Neural cell (in vitro differentiated cells): ENCODE data around the gene SLC1A2. TPM values are rescaled to one million over a fixed set of nuclear protein-coding genes. Genes with fewer than 3 reads are reported as not detected.

Experiments used
- H2AFZ ChIP-seq: fragments of 200-600, 300-800 bp; sonication (generic), shearing (Covaris generic); 2 replicates; pipeline ENCODE4 v1.6.0; 2014; ENCODE audit warnings: low read depth, mild to moderate bottlenecking, antibody characterized with exemption, low read length, moderate library complexity
- H3F3A ChIP-seq: fragments of 200-600 bp; shearing (Covaris generic); 2 replicates; pipeline ENCODE4 v1.6.1; 2016; ENCODE audit warnings: mild to moderate bottlenecking, moderate library complexity, mixed read lengths, antibody characterized with exemption, low read length; ENCODE audit not compliant: insufficient read depth, poor library complexity, severe bottlenecking
- H3K27ac ChIP-seq: fragments of 200-600, 300-800 bp; sonication (generic), shearing (Covaris generic); 2 replicates; pipeline ENCODE4 v1.5.1; 2014; ENCODE audit warnings: mild to moderate bottlenecking, low read length, moderate library complexity
- H3K27me3 ChIP-seq: fragments of 300-800, 200-600 bp; sonication (generic), shearing (Covaris generic); 2 replicates; pipeline ENCODE4 v1.6.0; 2014; ENCODE audit warnings: mild to moderate bottlenecking, low read depth, low read length, moderate library complexity; ENCODE audit not compliant: insufficient read depth
- H3K36me3 ChIP-seq: fragments of 300-800, 200-600 bp; sonication (generic), shearing (Covaris generic); 2 replicates; pipeline ENCODE4 v1.5.1; 2014; ENCODE audit warnings: mild to moderate bottlenecking, antibody characterized with exemption, low read length, moderate library complexity; ENCODE audit not compliant: insufficient read depth
- H3K4me2 ChIP-seq: fragments of 300-800, 200-600 bp; sonication (generic), shearing (Covaris generic); 2 replicates; pipeline ENCODE4 v1.6.0; 2014; ENCODE audit warnings: mild to moderate bottlenecking, low read length
- H3K4me3 ChIP-seq: fragments of 300-800, 200-600 bp; sonication (generic), shearing (Covaris generic); 2 replicates; pipeline ENCODE4 v1.5.1; 2014; ENCODE audit warnings: mild to moderate bottlenecking, low read length, moderate library complexity
- H3K79me2 ChIP-seq: fragments of 200-600 bp; shearing (Covaris generic); replicated peaks from 2 replicates; pipeline ENCODE4 v1.6.0; 2014; ENCODE audit warnings: mild to moderate bottlenecking, low read length, moderate library complexity; ENCODE audit not compliant: insufficient read depth
- H3K9ac ChIP-seq: fragments of 300-800, 200-600 bp; sonication (generic), shearing (Covaris generic); 2 replicates; pipeline ENCODE4 v1.6.1; 2016; ENCODE audit warnings: mild to moderate bottlenecking, low read length, mixed read lengths
- H3K9me2 ChIP-seq: fragments of 200-600 bp; shearing (Covaris generic); 2 replicates; pipeline ENCODE4 v1.6.1; 2016; ENCODE audit warnings: mild to moderate bottlenecking, low read length, mixed read lengths; ENCODE audit not compliant: insufficient read depth
- H3K9me3 ChIP-seq: fragments of 200-600, 300-800 bp; sonication (generic), shearing (Covaris generic); 2 replicates; pipeline ENCODE4 v1.6.1; 2016; ENCODE audit warnings: mild to moderate bottlenecking, mixed run types, low read length, moderate library complexity, mixed read lengths
- H4K20me1 ChIP-seq: fragments of 200-600 bp; shearing (Covaris generic); 2 replicates; pipeline ENCODE4 v1.6.1; 2016; ENCODE audit warnings: mild to moderate bottlenecking, mixed run types; ENCODE audit not compliant: insufficient read depth
- EP300 ChIP-seq: fragments of 450-650 bp; conservative IDR thresholded peaks from 2 replicates; pipeline ENCODE4 v1.6.1; 2014; ENCODE audit warnings: antibody characterized with exemption, mild to moderate bottlenecking, moderate library complexity; ENCODE audit not compliant: poor library complexity, severe bottlenecking
- EZH2 ChIP-seq: fragments of 200-600, 300-800 bp; shearing (Covaris generic), sonication (generic); IDR thresholded peaks from 2 replicates; pipeline ENCODE4 v1.6.1; 2014; ENCODE audit warnings: antibody characterized with exemption, low read length, borderline replicate concordance, mild to moderate bottlenecking; ENCODE audit not compliant: insufficient read depth, poor library complexity, severe bottlenecking
- MXI1 ChIP-seq: fragments of 450-650 bp; conservative IDR thresholded peaks from 2 replicates; pipeline ENCODE4 v1.6.1; 2014; ENCODE audit warnings: antibody characterized with exemption, mild to moderate bottlenecking; ENCODE audit not compliant: poor library complexity, severe bottlenecking
- POLR2AphosphoS5 ChIP-seq: IDR thresholded peaks from 2 replicates; pipeline ENCODE4 v1.6.1; 2012
- RAD21 ChIP-seq: fragments of 450-650 bp; conservative IDR thresholded peaks from 2 replicates; pipeline ENCODE4 v1.6.1; 2014; ENCODE audit warnings: antibody characterized with exemption, mild to moderate bottlenecking, moderate library complexity
- SMC3 ChIP-seq: fragments of 450-650 bp; conservative IDR thresholded peaks from 2 replicates; pipeline ENCODE4 v1.6.1; 2014; ENCODE audit warnings: antibody characterized with exemption, mild to moderate bottlenecking, moderate library complexity; ENCODE audit not compliant: poor library complexity
- TAF1 ChIP-seq: IDR thresholded peaks from 2 replicates; pipeline ENCODE4 v1.6.1; 2012; ENCODE audit warnings: low read depth
- polyA plus RNA-seq: library from polyadenylated mRNA; depleted of rRNA; stranded (reverse); fragments of >200 nt; gene quantifications from 2 replicates; pipeline ENCODE4 v1.2.3, GENCODE V29; 2014
- TF ChIP-seq, protein P1 (sequence below): IDR thresholded peaks from 2 replicates; pipeline ENCODE4 v1.6.1; 2012; ENCODE audit warnings: borderline replicate concordance
- TF ChIP-seq, protein P2 (sequence below): fragments of 450-650 bp; IDR thresholded peaks from 2 replicates; pipeline ENCODE4 v1.5.1; 2014; ENCODE audit warnings: antibody characterized with exemption, mild to moderate bottlenecking, moderate library complexity; ENCODE audit not compliant: poor library complexity, severe bottlenecking

Gene SLC1A2
- polyA plus RNA-seq, 1 donor from 2014 or later: 134 TPM

DNA sequence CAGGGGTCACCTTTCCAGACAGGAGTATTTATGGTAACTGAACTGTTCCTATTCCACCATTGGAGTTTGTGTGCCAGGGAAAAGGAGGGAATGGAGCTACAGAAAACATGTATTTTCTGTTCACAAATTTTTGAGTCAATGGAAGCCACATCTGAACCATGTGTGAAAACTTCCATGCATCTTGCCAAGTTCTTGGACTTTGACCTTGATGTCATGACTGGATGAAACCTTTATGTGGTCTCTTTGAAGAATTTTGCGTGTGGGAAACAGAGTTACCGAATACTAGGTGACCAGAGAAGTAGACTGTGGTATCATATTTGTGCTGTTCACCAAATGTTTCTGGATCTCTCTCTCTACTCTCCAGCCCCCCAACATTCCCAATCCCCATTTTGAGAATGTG is 175.6 kb downstream of the SLC1A2 start:
- TF ChIP-seq TAF1: no peak
- TF ChIP-seq, protein P1, sequence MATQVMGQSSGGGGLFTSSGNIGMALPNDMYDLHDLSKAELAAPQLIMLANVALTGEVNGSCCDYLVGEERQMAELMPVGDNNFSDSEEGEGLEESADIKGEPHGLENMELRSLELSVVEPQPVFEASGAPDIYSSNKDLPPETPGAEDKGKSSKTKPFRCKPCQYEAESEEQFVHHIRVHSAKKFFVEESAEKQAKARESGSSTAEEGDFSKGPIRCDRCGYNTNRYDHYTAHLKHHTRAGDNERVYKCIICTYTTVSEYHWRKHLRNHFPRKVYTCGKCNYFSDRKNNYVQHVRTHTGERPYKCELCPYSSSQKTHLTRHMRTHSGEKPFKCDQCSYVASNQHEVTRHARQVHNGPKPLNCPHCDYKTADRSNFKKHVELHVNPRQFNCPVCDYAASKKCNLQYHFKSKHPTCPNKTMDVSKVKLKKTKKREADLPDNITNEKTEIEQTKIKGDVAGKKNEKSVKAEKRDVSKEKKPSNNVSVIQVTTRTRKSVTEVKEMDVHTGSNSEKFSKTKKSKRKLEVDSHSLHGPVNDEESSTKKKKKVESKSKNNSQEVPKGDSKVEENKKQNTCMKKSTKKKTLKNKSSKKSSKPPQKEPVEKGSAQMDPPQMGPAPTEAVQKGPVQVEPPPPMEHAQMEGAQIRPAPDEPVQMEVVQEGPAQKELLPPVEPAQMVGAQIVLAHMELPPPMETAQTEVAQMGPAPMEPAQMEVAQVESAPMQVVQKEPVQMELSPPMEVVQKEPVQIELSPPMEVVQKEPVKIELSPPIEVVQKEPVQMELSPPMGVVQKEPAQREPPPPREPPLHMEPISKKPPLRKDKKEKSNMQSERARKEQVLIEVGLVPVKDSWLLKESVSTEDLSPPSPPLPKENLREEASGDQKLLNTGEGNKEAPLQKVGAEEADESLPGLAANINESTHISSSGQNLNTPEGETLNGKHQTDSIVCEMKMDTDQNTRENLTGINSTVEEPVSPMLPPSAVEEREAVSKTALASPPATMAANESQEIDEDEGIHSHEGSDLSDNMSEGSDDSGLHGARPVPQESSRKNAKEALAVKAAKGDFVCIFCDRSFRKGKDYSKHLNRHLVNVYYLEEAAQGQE: no peak
- no peak for TF ChIP-seq SMC3
- no peak for TF ChIP-seq RAD21
- TF ChIP-seq EZH2: no peak
- TF ChIP-seq, protein P2, sequence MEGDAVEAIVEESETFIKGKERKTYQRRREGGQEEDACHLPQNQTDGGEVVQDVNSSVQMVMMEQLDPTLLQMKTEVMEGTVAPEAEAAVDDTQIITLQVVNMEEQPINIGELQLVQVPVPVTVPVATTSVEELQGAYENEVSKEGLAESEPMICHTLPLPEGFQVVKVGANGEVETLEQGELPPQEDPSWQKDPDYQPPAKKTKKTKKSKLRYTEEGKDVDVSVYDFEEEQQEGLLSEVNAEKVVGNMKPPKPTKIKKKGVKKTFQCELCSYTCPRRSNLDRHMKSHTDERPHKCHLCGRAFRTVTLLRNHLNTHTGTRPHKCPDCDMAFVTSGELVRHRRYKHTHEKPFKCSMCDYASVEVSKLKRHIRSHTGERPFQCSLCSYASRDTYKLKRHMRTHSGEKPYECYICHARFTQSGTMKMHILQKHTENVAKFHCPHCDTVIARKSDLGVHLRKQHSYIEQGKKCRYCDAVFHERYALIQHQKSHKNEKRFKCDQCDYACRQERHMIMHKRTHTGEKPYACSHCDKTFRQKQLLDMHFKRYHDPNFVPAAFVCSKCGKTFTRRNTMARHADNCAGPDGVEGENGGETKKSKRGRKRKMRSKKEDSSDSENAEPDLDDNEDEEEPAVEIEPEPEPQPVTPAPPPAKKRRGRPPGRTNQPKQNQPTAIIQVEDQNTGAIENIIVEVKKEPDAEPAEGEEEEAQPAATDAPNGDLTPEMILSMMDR: no peak
- no peak for TF ChIP-seq EP300
- no peak for TF ChIP-seq MXI1
- no peak for TF ChIP-seq POLR2AphosphoS5
- H3K27ac ChIP-seq: no peak overlapping the region

DNA sequence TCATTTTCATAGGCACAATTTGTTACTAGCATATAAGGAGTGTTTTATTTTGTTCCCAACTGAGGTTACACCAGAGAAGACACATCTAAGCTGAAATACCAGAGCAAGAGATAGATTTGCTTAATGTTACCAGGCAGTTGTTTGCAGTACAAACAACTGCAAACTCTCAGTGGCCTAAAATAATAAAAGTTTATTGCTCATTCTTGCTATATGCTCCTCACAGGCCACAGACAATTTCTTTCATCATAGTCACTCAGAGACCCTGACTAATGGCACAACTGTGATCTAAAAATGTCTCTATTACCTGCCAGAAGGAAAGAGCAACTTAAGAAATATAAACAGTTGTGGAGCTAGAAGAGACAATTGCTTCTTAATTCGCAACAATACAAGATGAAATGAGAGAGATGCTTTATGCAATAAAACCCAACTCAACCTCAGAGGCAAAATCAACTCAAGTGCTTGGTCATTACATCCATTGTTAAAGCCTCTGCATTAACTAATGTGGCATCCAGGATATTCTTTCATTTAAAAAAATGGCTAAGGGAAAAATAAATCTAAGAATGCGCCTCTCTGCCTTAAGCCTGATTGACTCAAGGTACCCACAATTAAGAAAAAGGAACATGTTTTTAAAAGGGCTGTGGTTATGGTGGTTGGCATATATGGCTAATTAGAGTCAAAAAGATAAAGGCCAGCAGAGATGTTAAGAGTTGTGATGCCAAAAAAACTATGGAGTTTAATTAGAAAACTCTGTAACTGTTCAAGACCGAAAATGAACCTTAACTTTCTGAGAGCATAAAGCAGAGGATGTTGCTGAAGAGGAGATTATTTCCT is 176.7 kb downstream of the SLC1A2 start:
- TF ChIP-seq MXI1: no peak
- TF ChIP-seq, protein P1: no peak
- TF ChIP-seq SMC3: no peak
- no peak for TF ChIP-seq POLR2AphosphoS5
- no peak for TF ChIP-seq EP300
- TF ChIP-seq RAD21: no peak
- TF ChIP-seq EZH2: no peak
- no peak for TF ChIP-seq TAF1
- TF ChIP-seq, protein P2: no peak
- Histone ChIP-seq H3K4me2 (no peak overlapping the region), H4K20me1 (no peaks in the 10 kb centered on the region), H3K9me3 (no peaks in the 10 kb centered on the region), H3F3A (no peaks in the 10 kb centered on the region), H2AFZ (no peak overlapping the region), H3K9ac (no peak overlapping the region), H3K27ac (no peak overlapping the region), H3K4me3 (no peak overlapping the region), H3K27me3 (no peaks in the 10 kb centered on the region), H3K9me2 (no peaks in the 10 kb centered on the region), H3K79me2 (no peaks in the 10 kb centered on the region), H3K36me3 (no peaks in the 10 kb centered on the region)

More for the DNA sequence above, 175.6 kb downstream of the SLC1A2 start:
- H3K9me2 ChIP-seq: no peaks in the 10 kb centered on the region
- no peak overlapping the region for H3K4me3 ChIP-seq
- no peak overlapping the region for H3K4me2 ChIP-seq
- no peaks in the 10 kb centered on the region for H3K27me3 ChIP-seq
- H2AFZ ChIP-seq: no peak overlapping the region
- H3K9me3 ChIP-seq: no peaks in the 10 kb centered on the region
- no peaks in the 10 kb centered on the region for H3F3A ChIP-seq
- no peak overlapping the region for H3K9ac ChIP-seq
- no peaks in the 10 kb centered on the region for H3K36me3 ChIP-seq
- H4K20me1 ChIP-seq: no peaks in the 10 kb centered on the region
- no peaks in the 10 kb centered on the region for H3K79me2 ChIP-seq
